Smooth muscle cell (in vitro differentiated cells): Measurements from ENCODE around the gene ANKLE2. TPM values are rescaled to one million over a fixed set of nuclear protein-coding genes. Genes with fewer than 3 reads are reported as not detected.

Source experiments
- DNase-seq: peaks from one replicate; lab custom pipeline; 2025; ENCODE audit not compliant: unreplicated experiment; lab: John Stamatoyannopoulos, UW
- H2AFZ ChIP-seq: fragments of 200-600 bp; sonication (generic); 2 replicates; pipeline ENCODE4 v1.6.0; 2016; ENCODE audit warnings: antibody characterized with exemption, low read depth, mild to moderate bottlenecking
- H3F3A ChIP-seq: fragments of 200-600 bp; sonication (generic); 2 replicates; pipeline ENCODE4 v1.6.0; 2017; ENCODE audit warnings: antibody characterized with exemption, low read depth
- H3K27ac ChIP-seq: fragments of 200-600 bp; sonication (generic); 2 replicates; pipeline ENCODE4 v1.5.1; 2016; ENCODE audit warnings: low read depth, mild to moderate bottlenecking
- H3K27me3 ChIP-seq: fragments of 200-600 bp; sonication (generic); 2 replicates; pipeline ENCODE4 v1.6.1; 2016; ENCODE audit warnings: low read depth, mild to moderate bottlenecking
- H3K36me3 ChIP-seq: fragments of 200-600 bp; sonication (generic); 2 replicates; pipeline ENCODE4 v1.5.1; 2016; ENCODE audit warnings: low read depth
- H3K4me1 ChIP-seq: fragments of 200-600 bp; sonication (generic); 2 replicates; pipeline ENCODE4 v1.5.1; 2016; ENCODE audit warnings: low read depth
- H3K4me2 ChIP-seq: fragments of 200-600 bp; sonication (generic); 2 replicates; pipeline ENCODE4 v1.6.0; 2016; ENCODE audit warnings: mild to moderate bottlenecking
- H3K4me3 ChIP-seq: fragments of 200-600 bp; sonication (generic); 2 replicates; pipeline ENCODE4 v1.5.1; 2016; ENCODE audit warnings: mild to moderate bottlenecking
- H3K79me2 ChIP-seq: fragments of 200-600 bp; sonication (generic); 2 replicates; pipeline ENCODE4 v1.6.0; 2016; ENCODE audit warnings: low read depth, mild to moderate bottlenecking
- H3K9ac ChIP-seq: fragments of 200-600 bp; sonication (generic); 2 replicates; pipeline ENCODE4 v1.6.0; 2016; ENCODE audit warnings: low read depth
- H3K9me3 ChIP-seq: fragments of 200-600 bp; sonication (generic); replicated peaks from 2 replicates; pipeline ENCODE4 v1.5.1; 2016; ENCODE audit warnings: low read depth
- H4K20me1 ChIP-seq: fragments of 200-600 bp; sonication (generic); 2 replicates; pipeline ENCODE4 v1.6.0; 2016; ENCODE audit warnings: low read depth
- WGBS: methylation state at CpG from one replicate; pipeline ENCODE4 v1.1.7; 2016; ENCODE audit warnings: low lambda C conversion rate; 5-methylcytosine and 5-hydroxymethylcytosine counted together
- polyA plus RNA-seq: library from polyadenylated mRNA; unstranded; fragments of >200 nt; fragmentation: Nextera tagmentation; extraction: Ambion mirVana; gene quantifications from 2 replicates; pipeline ENCODE4 v1.2.1, GENCODE V29; 2016
- total RNA-seq: library from RNA; depleted of rRNA; stranded (reverse); fragments of >200 nt; gene quantifications from 2 replicates; pipeline ENCODE4 v1.2.3, GENCODE V29; 2014
- TF ChIP-seq, protein P1 (sequence below): fragments of 200-600 bp; sonication (generic); IDR thresholded peaks from 2 replicates; pipeline ENCODE4 v1.5.1; 2017; ENCODE audit warnings: borderline replicate concordance, mild to moderate bottlenecking, antibody characterized with exemption; ENCODE audit not compliant: insufficient read depth, poor library complexity, severe bottlenecking

The ANKLE2 gene
- total and polyA plus RNA-seq, 2 experiments from 2014 or later = 56.4 to 94.8 TPM

DNA sequence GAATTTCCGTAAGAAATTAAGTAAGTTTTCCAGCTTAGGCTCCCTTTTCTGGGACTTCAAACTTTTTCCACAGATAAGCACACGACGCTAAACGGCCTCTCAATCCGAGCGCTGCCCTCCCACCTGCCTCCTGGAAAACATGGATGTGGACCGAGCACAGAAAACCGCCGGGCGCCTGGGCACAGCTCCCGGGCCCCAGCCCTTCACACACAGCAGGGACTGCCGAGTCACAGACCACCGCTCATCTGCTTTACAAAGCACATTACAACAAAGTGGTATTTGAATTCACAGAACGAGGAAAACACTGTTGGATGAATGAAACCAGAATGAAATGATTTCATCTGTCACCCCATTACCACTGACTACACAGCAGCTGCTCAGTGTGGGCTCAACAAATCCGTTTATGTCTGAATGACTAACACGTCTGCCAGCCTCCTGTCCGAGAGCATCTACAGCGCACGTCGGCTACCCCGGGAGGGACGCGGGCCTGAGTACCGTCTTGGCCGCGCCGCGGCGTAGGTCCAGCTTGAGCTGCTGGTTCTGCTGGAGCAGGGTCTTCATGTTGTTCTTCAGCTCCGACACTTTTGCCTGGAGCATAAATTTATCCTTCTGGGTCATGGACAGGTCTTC lies 13.1 kb upstream of the ANKLE2 start:
- TF ChIP-seq, protein P1, sequence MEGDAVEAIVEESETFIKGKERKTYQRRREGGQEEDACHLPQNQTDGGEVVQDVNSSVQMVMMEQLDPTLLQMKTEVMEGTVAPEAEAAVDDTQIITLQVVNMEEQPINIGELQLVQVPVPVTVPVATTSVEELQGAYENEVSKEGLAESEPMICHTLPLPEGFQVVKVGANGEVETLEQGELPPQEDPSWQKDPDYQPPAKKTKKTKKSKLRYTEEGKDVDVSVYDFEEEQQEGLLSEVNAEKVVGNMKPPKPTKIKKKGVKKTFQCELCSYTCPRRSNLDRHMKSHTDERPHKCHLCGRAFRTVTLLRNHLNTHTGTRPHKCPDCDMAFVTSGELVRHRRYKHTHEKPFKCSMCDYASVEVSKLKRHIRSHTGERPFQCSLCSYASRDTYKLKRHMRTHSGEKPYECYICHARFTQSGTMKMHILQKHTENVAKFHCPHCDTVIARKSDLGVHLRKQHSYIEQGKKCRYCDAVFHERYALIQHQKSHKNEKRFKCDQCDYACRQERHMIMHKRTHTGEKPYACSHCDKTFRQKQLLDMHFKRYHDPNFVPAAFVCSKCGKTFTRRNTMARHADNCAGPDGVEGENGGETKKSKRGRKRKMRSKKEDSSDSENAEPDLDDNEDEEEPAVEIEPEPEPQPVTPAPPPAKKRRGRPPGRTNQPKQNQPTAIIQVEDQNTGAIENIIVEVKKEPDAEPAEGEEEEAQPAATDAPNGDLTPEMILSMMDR = no peak
- DNase-seq = no peak
- Histone ChIP-seq H3K9ac (no peak overlapping the region), H3K4me2 (no peak overlapping the region), H4K20me1 (peaks cover 66% of the 10 kb centered on the region), H3K9me3 (no peaks in the 10 kb centered on the region), H3K79me2 (peaks cover 4% of the 10 kb centered on the region), H3K4me1 (no peaks in the 10 kb centered on the region), H3K27ac (no peak overlapping the region), H3K36me3 (peaks cover 8% of the 10 kb centered on the region), H3F3A (peaks cover 18% of the 10 kb centered on the region), H3K27me3 (no peaks in the 10 kb centered on the region), H3K4me3 (no peak overlapping the region), H2AFZ (no peak overlapping the region)
- 93% methylated on average over 29 of the region's 30 CpGs for WGBS

DNA sequence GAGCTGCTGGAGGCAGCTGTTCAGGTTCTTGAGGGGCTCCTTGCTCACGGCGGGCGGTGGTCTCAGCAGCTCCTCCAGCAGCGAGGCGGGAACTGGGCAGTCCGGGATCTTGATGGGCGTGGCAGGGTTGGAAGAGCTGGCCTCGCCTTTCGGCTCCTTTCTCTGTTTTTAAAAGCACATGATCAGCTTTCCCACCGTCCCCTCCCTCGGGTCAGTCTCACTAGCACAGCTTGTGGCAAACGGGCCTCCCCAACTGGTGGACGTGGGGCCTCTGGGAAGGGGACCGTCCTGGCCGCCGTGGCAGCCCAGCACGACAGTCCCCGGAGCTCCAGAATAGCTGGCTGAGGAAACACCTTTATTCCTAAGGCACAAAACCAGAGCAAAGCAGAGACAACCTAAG lies 12.5 kb upstream of the ANKLE2 start:
- Histone ChIP-seq H3F3A (peaks cover 22% of the 10 kb centered on the region), H4K20me1 (peaks cover 60% of the 10 kb centered on the region), H3K4me1 (no peaks in the 10 kb centered on the region), H3K27me3 (no peaks in the 10 kb centered on the region), H3K79me2 (peaks cover 4% of the 10 kb centered on the region), H3K27ac (no peak overlapping the region), H3K9ac (no peak overlapping the region), H3K36me3 (peaks cover 8% of the 10 kb centered on the region), H2AFZ (no peak overlapping the region), H3K4me2 (no peak overlapping the region), H3K4me3 (no peak overlapping the region), H3K9me3 (no peaks in the 10 kb centered on the region)
- over 99% methylated on average over 18 of the region's 18 CpGs for WGBS
- DNase-seq = no peak
- TF ChIP-seq, protein P1 = no peak

DNA sequence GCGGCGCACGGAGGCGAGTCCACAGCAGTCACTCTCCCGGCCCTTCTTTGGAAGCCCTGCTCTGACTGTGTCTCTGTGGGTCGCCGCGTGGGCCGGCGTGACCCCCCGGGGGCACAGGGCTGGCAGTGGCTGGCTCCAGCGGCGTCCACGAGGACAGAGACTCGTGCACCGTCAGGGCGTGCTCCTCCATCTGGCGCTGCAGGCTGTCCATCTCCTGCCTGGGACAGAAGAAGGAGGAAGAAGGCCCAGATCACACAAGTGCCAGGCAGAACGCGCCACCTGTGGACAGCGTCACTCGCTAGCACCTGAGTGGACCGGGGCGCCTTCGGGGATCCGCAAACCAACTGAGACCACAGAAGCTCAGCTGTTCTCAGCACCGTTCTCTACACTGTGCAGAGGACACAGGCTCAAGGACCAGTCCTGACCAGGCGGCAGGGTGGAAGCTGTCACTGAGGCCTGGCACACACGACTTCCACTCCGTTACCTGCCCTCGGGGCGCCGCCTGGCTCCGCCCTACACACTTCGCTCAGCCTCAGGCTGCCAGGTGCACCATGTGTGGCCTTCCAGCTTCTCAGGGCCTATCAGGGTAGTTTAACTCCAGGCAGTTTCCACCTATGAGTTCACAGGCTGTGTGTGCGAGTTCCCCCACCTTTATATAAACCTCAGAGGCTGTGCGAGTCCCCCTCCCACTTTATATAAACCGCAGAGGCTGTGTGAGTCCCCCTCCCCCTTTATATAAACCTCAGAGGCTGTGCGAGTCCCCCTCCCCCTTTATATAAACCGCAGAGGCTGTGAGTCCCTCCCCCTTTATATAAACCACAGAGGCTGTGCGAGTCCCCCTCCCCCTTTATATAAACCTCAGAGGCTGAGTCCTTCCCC lies 11.7 kb upstream of the ANKLE2 start:
- DNase-seq = no peak
- peaks cover 4% of the 10 kb centered on the region for H3K79me2 ChIP-seq
- TF ChIP-seq, protein P1 = no peak

More for the DNA sequence above, 11.7 kb upstream of the ANKLE2 start:
- Histone ChIP-seq H3K4me2 (no peak overlapping the region), H3K4me3 (no peak overlapping the region), H3K27me3 (no peaks in the 10 kb centered on the region), H3K9ac (no peak overlapping the region), H4K20me1 (peaks cover 56% of the 10 kb centered on the region), H3F3A (peaks cover 30% of the 10 kb centered on the region), H2AFZ (no peak overlapping the region), H3K9me3 (no peaks in the 10 kb centered on the region), H3K36me3 (peaks cover 8% of the 10 kb centered on the region), H3K4me1 (no peaks in the 10 kb centered on the region), H3K27ac (no peak overlapping the region)
- 99% methylated on average over 38 of the region's 41 CpGs for WGBS
